Liver (tissue), 9 donors: Measurements from ENCODE around the gene PDE3A. TPM values are rescaled to one million over a fixed set of nuclear protein-coding genes. Genes with fewer than 3 reads are reported as not detected.

ENCODE experiments used
- DNase-seq: peaks from one replicate; pipeline ENCODE4 v3.0.0-alpha.2; 2017; ENCODE audit warnings: low spot score
- H3K27ac ChIP-seq, 2 donors: one replicate each; pipeline ENCODE4 v1.7.0; 2013; ENCODE audit warnings: inconsistent platforms in 2 of 2, low read length in 2 of 2, control low read depth in 1 of 2, low read depth in 1 of 2, mild to moderate bottlenecking in 1 of 2
- H3K27me3 ChIP-seq, 4 donors: one replicate each; pipeline versions ENCODE4 v1.6.1 to v1.7.0; 2013; ENCODE audit warnings: low read length in 3 of 4, inconsistent platforms in 1 of 4, mild to moderate bottlenecking in 1 of 4, moderate library complexity in 1 of 4; ENCODE audit not compliant: control insufficient read depth in 4 of 4, insufficient read depth in 4 of 4
- H3K36me3 ChIP-seq, 4 donors: one replicate each; pipeline versions ENCODE4 v1.6.1 to v1.7.0; 2013; ENCODE audit warnings: low read length in 3 of 4, mild to moderate bottlenecking in 3 of 4, low read depth in 1 of 4, moderate library complexity in 1 of 4; ENCODE audit not compliant: control insufficient read depth in 4 of 4, insufficient read depth in 3 of 4
- H3K4me1 ChIP-seq, 4 donors: one replicate each; pipeline versions ENCODE4 v1.6.1 to v1.7.0; 2013; ENCODE audit warnings: low read length in 3 of 4, mild to moderate bottlenecking in 3 of 4, moderate library complexity in 1 of 4; ENCODE audit not compliant: control insufficient read depth in 4 of 4, insufficient read depth in 4 of 4
- H3K4me3 ChIP-seq, 3 donors: one replicate each; pipeline versions ENCODE4 v1.6.1 to v1.7.0; 2013; ENCODE audit warnings: low read length in 3 of 3, control low read depth in 1 of 3, low read depth in 1 of 3, mild to moderate bottlenecking in 1 of 3
- H3K9ac ChIP-seq, 2 donors: one replicate each; pipeline ENCODE4 v1.7.0; 2013; ENCODE audit warnings: low read length in 2 of 2, mild to moderate bottlenecking in 2 of 2, moderate library complexity in 2 of 2, control low read depth in 1 of 2, low read depth in 1 of 2
- H3K9me3 ChIP-seq, 4 donors: one replicate each; pipeline versions ENCODE4 v1.6.1 to v1.7.0; 2013; ENCODE audit warnings: low read length in 3 of 4; ENCODE audit not compliant: control insufficient read depth in 4 of 4
- CTCF ChIP-seq: fragments of 150-350 bp; IDR thresholded peaks from 2 replicates; pipeline ENCODE4 v1.5.1; 2017; ENCODE audit warnings: improper control_type of control experiment, low read depth, low read length; ENCODE audit not compliant: missing input control
- EGR1 ChIP-seq, 2 donors: IDR thresholded peaks; 2 replicates each; pipeline ENCODE4 v1.6.1; 2016 to 2018; ENCODE audit warnings: antibody characterized with exemption in 2 of 2, low read depth in 2 of 2
- HNF4A ChIP-seq, 2 donors: conservative IDR thresholded peaks; 2 replicates each; pipeline ENCODE4 v1.6.1; 2016; ENCODE audit warnings: antibody characterized with exemption in 2 of 2, mild to moderate bottlenecking in 2 of 2
- MAX ChIP-seq: IDR thresholded peaks from 2 replicates; pipeline ENCODE4 v1.6.1; 2016; ENCODE audit warnings: antibody characterized with exemption
- NR2F2 ChIP-seq: IDR thresholded peaks from 2 replicates; pipeline ENCODE4 v1.6.1; 2016; ENCODE audit warnings: antibody characterized with exemption
- REST ChIP-seq: IDR thresholded peaks from 2 replicates; pipeline ENCODE4 v1.6.1; 2016; ENCODE audit warnings: antibody characterized with exemption, mild to moderate bottlenecking
- SP1 ChIP-seq: IDR thresholded peaks from 2 replicates; pipeline ENCODE4 v1.6.1; 2018; ENCODE audit warnings: antibody characterized with exemption, mild to moderate bottlenecking
- WGBS: extraction: QIAGEN DNeasy Blood & Tissue Kit; methylation state at CpG from one replicate; pipeline ENCODE4 v1.1.7; 2013; 5-methylcytosine and 5-hydroxymethylcytosine counted together
- polyA plus RNA-seq, 2 donors: library from polyadenylated mRNA; stranded (reverse) in 1 of 2; unstranded in 1 of 2; fragments of 200-250 nt in 1 of 2; fragments of >200 nt in 1 of 2; fragmentation: Nextera tagmentation in 1 of 2; extraction: Ambion mirVana in 1 of 2; gene quantifications; one replicate each; pipeline versions ENCODE4 v1.2.1 to v1.2.3, GENCODE V29; 2013 to 2015
- total RNA-seq, 2 donors: library from RNA; depleted of rRNA; stranded (reverse); fragments of >200 nt; gene quantifications; one replicate each; pipeline ENCODE4 v1.2.3, GENCODE V29; 2014
- TF ChIP-seq, protein P1 (sequence below): IDR thresholded peaks from 2 replicates; pipeline ENCODE4 v1.6.1; 2016; ENCODE audit warnings: antibody characterized with exemption
- donor health status: healthy.
- donor health status: healthy.
- donor health status: healthy.
- donor health status: healthy.
- donor health status: healthy.

The PDE3A gene
- total and polyA plus RNA-seq, 4 donors, result 0.50 to 3.8 (median 2.2) TPM

- H3K4me1 ChIP-seq, result no peaks in the 10 kb centered on the region
- no peaks in the 10 kb centered on the region for H3K36me3 ChIP-seq
- no peaks in the 10 kb centered on the region for H3K9me3 ChIP-seq
- no peak overlapping the region for H3K27ac ChIP-seq
- no peaks in the 10 kb centered on the region for H3K27me3 ChIP-seq
- no peak for TF ChIP-seq EGR1 (IDR thresholded peaks at IDR 0.05; ENCODE audit: low read depth in 2 of 2)
- no peak for TF ChIP-seq SP1
- no peak for TF ChIP-seq REST
- no peak for TF ChIP-seq NR2F2
- TF ChIP-seq, protein P1, sequence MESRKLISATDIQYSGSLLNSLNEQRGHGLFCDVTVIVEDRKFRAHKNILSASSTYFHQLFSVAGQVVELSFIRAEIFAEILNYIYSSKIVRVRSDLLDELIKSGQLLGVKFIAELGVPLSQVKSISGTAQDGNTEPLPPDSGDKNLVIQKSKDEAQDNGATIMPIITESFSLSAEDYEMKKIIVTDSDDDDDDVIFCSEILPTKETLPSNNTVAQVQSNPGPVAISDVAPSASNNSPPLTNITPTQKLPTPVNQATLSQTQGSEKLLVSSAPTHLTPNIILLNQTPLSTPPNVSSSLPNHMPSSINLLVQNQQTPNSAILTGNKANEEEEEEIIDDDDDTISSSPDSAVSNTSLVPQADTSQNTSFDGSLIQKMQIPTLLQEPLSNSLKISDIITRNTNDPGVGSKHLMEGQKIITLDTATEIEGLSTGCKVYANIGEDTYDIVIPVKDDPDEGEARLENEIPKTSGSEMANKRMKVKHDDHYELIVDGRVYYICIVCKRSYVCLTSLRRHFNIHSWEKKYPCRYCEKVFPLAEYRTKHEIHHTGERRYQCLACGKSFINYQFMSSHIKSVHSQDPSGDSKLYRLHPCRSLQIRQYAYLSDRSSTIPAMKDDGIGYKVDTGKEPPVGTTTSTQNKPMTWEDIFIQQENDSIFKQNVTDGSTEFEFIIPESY, result no peak
- no peak overlapping the region for H3K9ac ChIP-seq
- H3K4me3 ChIP-seq, result no peak overlapping the region
- no peak for DNase-seq
- 88% methylated on average over 8 of the region's 8 CpGs for WGBS
Measured at GRCh38 chr12:20560935-20561334, 192.6 kb downstream of the PDE3A start.

DNA sequence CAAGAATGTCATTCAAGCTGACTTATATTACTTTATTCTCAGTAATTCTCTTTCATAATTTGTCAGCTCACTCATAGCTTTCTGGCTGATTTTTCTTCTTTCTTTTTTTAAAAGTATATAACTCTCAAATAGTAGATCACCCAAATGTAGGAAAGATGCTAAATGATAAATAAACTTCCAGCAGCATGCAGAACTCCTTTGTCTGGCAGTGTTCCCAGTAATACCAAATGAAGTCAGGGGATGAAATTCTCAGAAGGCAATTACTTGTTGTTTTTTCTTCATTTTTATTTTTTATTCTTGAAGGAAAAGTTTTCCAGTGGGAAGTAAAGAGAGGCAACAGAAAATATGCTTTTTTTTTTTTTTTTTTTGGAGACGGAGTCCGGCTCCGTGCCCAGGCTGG, 193.5 kb downstream of the PDE3A start:
- 93% methylated on average over 3 of the region's 3 CpGs for whole genome bisulfite sequencing
- no peak for DNase-seq

More for the DNA sequence above, 193.5 kb downstream of the PDE3A start:
- H3K27ac ChIP-seq, result no peak overlapping the region
- no peaks in the 10 kb centered on the region for H3K9me3 ChIP-seq
- TF ChIP-seq MAX (no peak), CTCF (no peak), HNF4A (conservative IDR thresholded peaks at IDR 0.05) (no peak), EGR1 (IDR thresholded peaks at IDR 0.05; ENCODE audit: low read depth in 2 of 2) (no peak)
- TF ChIP-seq, protein P1, result no peak
- H3K9ac ChIP-seq, result no peak overlapping the region
- H3K36me3 ChIP-seq, result no peaks in the 10 kb centered on the region
- H3K4me3 ChIP-seq, result no peak overlapping the region
- no peaks in the 10 kb centered on the region for H3K27me3 ChIP-seq
- H3K4me1 ChIP-seq, result no peaks in the 10 kb centered on the region
